T-helper 9 cell (primary cell): ENCODE data around the gene BCAT1.
"Not testable (repeated sequence)": the region's sequence is repeated elsewhere in the genome, so short reads cannot be mapped to it uniquely, and the experiment has no call there.

Experiments
- DNase-seq: peaks from one replicate; pipeline ENCODE4 v3.0.0-alpha.2; 2020

Gene BCAT1

GRCh38 chr12:24921251-24922038 lies 27.5 kb downstream of the BCAT1 start:
- no peak for DNase-seq

GRCh38 chr12:24920141-24920540 lies 28.8 kb downstream of the BCAT1 start:
- no peak for DNase-seq

GRCh38 chr12:24919346-24920001 lies 29.4 kb downstream of the BCAT1 start:
- no peak for DNase-seq

GRCh38 chr12:24918596-24918995 lies 30.3 kb downstream of the BCAT1 start:
- DNase-seq = no peak

- DNase-seq = no peak
These were observed 33.4 kb downstream of the BCAT1 start for GRCh38 chr12:24915501-24915900.

GRCh38 chr12:24913953-24914352 lies 34.9 kb downstream of the BCAT1 start:
- no peak for DNase-seq

- no peak for DNase-seq
These were observed 35.8 kb downstream of the BCAT1 start for GRCh38 chr12:24913130-24913529.

- DNase-seq = no peak
These were observed 37.6 kb downstream of the BCAT1 start for GRCh38 chr12:24911271-24911791.

GRCh38 chr12:24910192-24910591 lies 38.7 kb downstream of the BCAT1 start:
- not testable (repeated sequence) for DNase-seq

- no peak for DNase-seq
These were observed 39.2 kb downstream of the BCAT1 start for GRCh38 chr12:24909667-24910066.

- DNase-seq = no peak
These were observed 41.4 kb downstream of the BCAT1 start for GRCh38 chr12:24907464-24907863.

- no peak for DNase-seq
These were observed 42.8 kb downstream of the BCAT1 start for GRCh38 chr12:24906141-24906540.

- no peak for DNase-seq
These were observed 43.5 kb downstream of the BCAT1 start for GRCh38 chr12:24905431-24905830.

GRCh38 chr12:24904871-24905270 lies 44.0 kb downstream of the BCAT1 start:
- DNase-seq = no peak

GRCh38 chr12:24903329-24904088 lies 45.4 kb downstream of the BCAT1 start:
- DNase-seq = no peak

GRCh38 chr12:24902511-24903328 lies 46.2 kb downstream of the BCAT1 start:
- no peak for DNase-seq

- no peak for DNase-seq
These were observed 47.1 kb downstream of the BCAT1 start for GRCh38 chr12:24901576-24902461.

GRCh38 chr12:24900196-24900595 lies 48.7 kb downstream of the BCAT1 start:
- no peak for DNase-seq

GRCh38 chr12:24899503-24900075 lies 49.3 kb downstream of the BCAT1 start:
- DNase-seq = no peak

- no peak for DNase-seq
These were observed 50.3 kb downstream of the BCAT1 start for GRCh38 chr12:24898606-24899005.

- no peak for DNase-seq
These were observed 50.7 kb downstream of the BCAT1 start for GRCh38 chr12:24898185-24898584.
